HL-60 (cell line): Measurements from ENCODE around the gene CDK8.
A peak's percentile ranks its signal among the peaks of the same experiment; 100 is the strongest.

ENCODE experiments used
- DNase-seq, 2 experiments: peaks; one replicate each; pipeline ENCODE4 v3.0.0-alpha.2; 2010 to 2020; ENCODE audit warnings: low read depth in 1 of 2, low spot score in 1 of 2
- H3K27ac ChIP-seq: fragments of 250-450 bp; sonication (Bioruptor Pico); replicated peaks from 2 replicates; pipeline ENCODE4 v1.5.1; 2020; ENCODE audit warnings: mild to moderate bottlenecking, moderate library complexity
- H3K27me3 ChIP-seq: fragments of 250-450 bp; sonication (Bioruptor Pico); 2 replicates; pipeline ENCODE4 v1.5.1; 2021; ENCODE audit warnings: mild to moderate bottlenecking, moderate library complexity; ENCODE audit not compliant: insufficient read depth, poor library complexity, severe bottlenecking
- H3K4me3 ChIP-seq: replicated peaks from 2 replicates; pipeline ENCODE4 v1.5.1; 2011; ENCODE audit warnings: mild to moderate bottlenecking, control low read depth, low read length; ENCODE audit not compliant: insufficient read depth
- CTCF ChIP-seq: IDR thresholded peaks from one replicate; pipeline ENCODE4 v1.5.1; 2011; ENCODE audit warnings: low read length, control low read depth, inconsistent platforms; ENCODE audit not compliant: insufficient read depth
- GABPA ChIP-seq: IDR thresholded peaks from 2 replicates; pipeline ENCODE4 v1.6.1; 2012; ENCODE audit warnings: low read depth
- POLR2AphosphoS5 ChIP-seq: IDR thresholded peaks from 2 replicates; pipeline ENCODE4 v1.6.1; 2012; ENCODE audit warnings: low read depth
- REST ChIP-seq: IDR thresholded peaks from 2 replicates; pipeline ENCODE4 v1.6.1; 2012; ENCODE audit warnings: low read depth; ENCODE audit not compliant: insufficient replicate concordance
- SPI1 ChIP-seq: IDR thresholded peaks from 2 replicates; pipeline ENCODE4 v1.6.1; 2012; ENCODE audit warnings: low read depth, mild to moderate bottlenecking, borderline replicate concordance

CDK8 gene

DNA sequence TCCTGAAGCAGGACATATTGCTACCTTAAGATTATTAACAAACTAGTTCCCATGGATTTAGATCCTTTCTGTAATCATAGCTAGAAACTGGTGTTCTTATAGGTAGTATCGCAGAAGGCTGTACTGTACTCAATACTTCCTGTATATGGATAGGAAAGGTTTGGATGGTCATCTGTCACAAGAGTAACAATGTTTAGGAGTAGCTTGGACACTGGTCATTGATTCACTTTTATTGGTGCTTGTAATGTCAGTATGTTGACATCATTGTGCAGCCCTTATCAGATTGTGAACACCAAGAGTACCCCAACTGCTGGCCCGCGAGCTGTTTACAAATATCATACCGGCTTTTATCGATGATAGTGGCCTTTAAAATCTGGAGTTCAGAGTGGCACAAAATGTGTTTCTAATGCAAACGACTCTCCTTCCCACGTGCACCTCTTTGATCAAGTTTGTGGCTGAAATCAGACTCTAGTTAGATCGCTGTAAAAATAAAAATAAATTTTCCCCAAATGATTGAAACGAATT lies 605 bp upstream of the CDK8 start:
- no peak for DNase-seq
- TF ChIP-seq CTCF (no peak), GABPA (no peak), REST (no peak), POLR2AphosphoS5 (no peak), SPI1 (no peak)
- Histone ChIP-seq H3K27me3 (no peaks in the 10 kb centered on the region), H3K4me3 (peak overlapping the region; percentile 94; the same call in 1 of the 2 replicates), H3K27ac (peak overlapping the region; percentile 98)

DNA sequence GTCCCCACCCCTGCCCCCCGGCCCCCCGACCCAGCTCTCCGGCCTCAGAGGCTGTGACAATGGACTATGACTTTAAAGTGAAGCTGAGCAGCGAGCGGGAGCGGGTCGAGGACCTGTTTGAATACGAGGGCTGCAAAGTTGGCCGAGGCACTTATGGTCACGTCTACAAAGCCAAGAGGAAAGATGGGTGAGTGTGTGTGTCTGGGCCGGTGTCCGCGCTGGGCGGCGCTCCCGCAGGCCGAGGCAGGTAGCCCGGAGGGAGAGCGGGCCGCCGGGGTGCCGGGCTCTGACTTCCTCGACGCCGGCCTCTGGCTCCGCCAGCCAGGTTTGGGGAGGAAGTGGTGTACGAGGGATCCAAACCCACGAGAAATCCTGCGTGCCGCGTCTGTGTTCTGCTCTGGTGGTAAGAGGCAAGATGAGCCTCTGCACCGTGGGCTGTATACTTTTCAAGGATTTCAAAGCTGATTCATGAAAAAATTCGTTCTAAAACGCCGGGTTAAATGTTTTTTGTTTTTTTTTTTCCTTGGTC lies 718 bp downstream of the CDK8 start:
- H3K27me3 ChIP-seq = no peaks in the 10 kb centered on the region
- H3K27ac ChIP-seq = peak overlapping the region; percentile 98
- H3K4me3 ChIP-seq = peak overlapping the region; percentile 94
- no peak for TF ChIP-seq REST
- no peak for TF ChIP-seq POLR2AphosphoS5
- TF ChIP-seq GABPA = no peak
- peak; percentile 83 for TF ChIP-seq SPI1
- no peak for TF ChIP-seq CTCF
- DNase-seq = peak in 1 of 2 experiments; percentile 72

- Histone ChIP-seq H3K4me3 (peak overlapping the region; percentile 94), H3K27me3 (no peaks in the 10 kb centered on the region), H3K27ac (peak overlapping the region; percentile 98)
- TF ChIP-seq GABPA (no peak), SPI1 (no peak), CTCF (no peak), POLR2AphosphoS5 (no peak), REST (no peak)
- DNase-seq = no peak
Observed at GRCh38 chr13:26255115-26255514, 1.2 kb downstream of the CDK8 start.
